AG04449 (cell line): ENCODE measurements around the gene C1orf21.

Source experiments
- CTCF ChIA-PET: fragments of 350-600 bp; formaldehyde crosslinking; extraction: SDS; loops from one replicate; lab custom pipeline; 2021; ENCODE audit warnings: antibody characterized with exemption; lab: Yijun Ruan, JAX
- POLR2A ChIA-PET: fragments of 400-600, 350-600 bp; formaldehyde crosslinking; extraction: SDS; loops from one replicate; lab custom pipeline; 2020; ENCODE audit warnings: antibody characterized with exemption, inconsistent platforms; lab: Yijun Ruan, JAX
- DNase-seq: peaks from one replicate; pipeline ENCODE4 v3.0.0-alpha.2; 2010; ENCODE audit warnings: low read depth, low spot score
- H3K4me3 ChIP-seq: 2 replicates; pipeline ENCODE4 v1.5.1; 2011; ENCODE audit warnings: low read depth, mild to moderate bottlenecking, control low read depth, low read length
- TF ChIP-seq, protein P1 (sequence below): IDR thresholded peaks from one replicate; pipeline ENCODE4 v1.5.1; 2011; ENCODE audit warnings: mild to moderate bottlenecking, moderate library complexity, low read length, control low read depth, inconsistent platforms; ENCODE audit not compliant: insufficient read depth; ENCODE audit errors: missing control alignments

Gene C1orf21

DNA sequence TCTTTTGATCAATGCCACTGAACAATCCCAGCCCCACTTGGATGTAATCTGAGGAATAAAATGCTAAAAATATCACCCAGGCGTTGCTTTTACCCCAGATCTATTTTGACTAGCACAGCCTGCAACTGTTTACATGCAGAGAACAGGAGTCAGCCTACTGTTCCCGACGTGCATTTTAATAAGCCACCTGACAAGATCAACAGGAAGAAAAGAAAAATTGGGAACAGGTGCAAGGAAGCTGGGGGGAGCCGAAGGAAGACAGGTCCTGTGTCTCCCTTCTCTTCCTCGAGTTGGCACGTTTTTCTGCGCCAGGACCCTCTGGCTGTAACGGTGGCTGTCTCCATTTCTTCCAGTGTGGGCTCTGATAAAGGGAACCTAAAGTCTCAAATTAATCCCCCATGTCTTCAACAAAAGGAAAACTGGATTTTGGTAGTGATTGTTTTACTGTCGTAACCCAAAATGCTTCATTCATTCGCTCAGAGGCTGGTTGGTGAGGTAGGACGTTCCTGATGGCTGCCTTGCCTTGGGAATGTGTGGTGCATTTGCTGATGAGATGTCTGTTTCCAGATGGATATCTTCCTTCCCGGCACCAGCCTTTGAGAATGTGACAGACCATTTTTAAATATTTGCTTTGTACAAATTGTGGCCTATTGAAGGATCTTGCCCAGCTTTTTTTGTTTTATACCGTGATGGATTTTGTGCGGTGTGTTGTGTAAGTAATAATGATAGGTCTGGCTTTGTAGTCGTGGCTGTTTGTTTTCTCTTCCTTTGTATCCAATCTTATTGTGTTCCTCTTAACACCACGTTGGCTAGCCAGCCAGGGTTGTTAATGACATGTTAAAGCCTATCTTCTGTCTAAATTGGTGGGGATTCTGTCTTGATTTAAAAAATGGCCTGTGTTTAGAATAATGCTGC lies 117.5 kb downstream of the C1orf21 start:
- no peak for DNase-seq
- H3K4me3 ChIP-seq: no peak overlapping the region
- CTCF ChIA-PET: no interaction called here
- TF ChIP-seq, protein P1, sequence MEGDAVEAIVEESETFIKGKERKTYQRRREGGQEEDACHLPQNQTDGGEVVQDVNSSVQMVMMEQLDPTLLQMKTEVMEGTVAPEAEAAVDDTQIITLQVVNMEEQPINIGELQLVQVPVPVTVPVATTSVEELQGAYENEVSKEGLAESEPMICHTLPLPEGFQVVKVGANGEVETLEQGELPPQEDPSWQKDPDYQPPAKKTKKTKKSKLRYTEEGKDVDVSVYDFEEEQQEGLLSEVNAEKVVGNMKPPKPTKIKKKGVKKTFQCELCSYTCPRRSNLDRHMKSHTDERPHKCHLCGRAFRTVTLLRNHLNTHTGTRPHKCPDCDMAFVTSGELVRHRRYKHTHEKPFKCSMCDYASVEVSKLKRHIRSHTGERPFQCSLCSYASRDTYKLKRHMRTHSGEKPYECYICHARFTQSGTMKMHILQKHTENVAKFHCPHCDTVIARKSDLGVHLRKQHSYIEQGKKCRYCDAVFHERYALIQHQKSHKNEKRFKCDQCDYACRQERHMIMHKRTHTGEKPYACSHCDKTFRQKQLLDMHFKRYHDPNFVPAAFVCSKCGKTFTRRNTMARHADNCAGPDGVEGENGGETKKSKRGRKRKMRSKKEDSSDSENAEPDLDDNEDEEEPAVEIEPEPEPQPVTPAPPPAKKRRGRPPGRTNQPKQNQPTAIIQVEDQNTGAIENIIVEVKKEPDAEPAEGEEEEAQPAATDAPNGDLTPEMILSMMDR: no peak
- POLR2A ChIA-PET: no interaction called here

DNA sequence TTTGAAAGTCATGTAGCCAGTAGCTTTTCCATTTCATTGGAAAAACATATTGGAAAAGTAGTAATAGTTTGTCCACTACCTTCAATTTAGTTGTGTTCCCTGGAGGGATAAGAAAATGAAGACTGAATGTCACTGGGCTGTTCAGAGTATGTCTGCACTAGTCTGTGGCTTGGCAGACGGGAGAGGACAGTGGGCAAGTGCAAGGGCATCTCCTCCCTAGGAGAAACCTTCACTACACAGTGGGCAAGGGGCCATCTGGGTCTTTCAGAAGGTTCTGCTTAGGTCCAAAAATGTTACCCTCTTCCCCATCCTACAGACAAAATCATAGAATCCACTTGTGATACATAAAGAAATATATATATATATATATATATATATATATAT lies 118.1 kb downstream of the C1orf21 start:
- DNase-seq: no peak
- TF ChIP-seq, protein P1: no peak
- H3K4me3 ChIP-seq: no peak overlapping the region
- CTCF ChIA-PET: no interaction called here
- POLR2A ChIA-PET: no interaction called here

DNA sequence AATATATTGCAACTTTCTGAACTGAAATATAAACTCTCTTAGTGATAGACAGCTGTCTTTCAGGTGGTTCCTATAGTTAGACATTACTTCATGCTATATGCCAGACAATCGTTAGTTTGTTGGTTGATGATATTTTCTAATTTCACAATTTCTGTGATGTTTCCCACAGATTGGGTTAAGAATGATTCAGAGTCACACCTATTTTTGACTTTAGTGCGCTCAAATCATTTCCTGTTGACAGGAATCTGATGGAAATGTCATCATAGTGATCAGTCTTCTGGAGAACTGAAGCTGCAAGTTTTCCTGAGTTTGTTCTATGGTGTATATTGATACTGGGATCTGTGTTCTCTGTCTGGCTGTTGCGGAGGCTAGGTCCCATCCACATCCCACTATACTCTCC lies 119.7 kb downstream of the C1orf21 start:
- TF ChIP-seq, protein P1: no peak
- H3K4me3 ChIP-seq: no peak overlapping the region
- ChIA-PET POLR2A (no interaction called here), CTCF (no interaction called here)
- DNase-seq: no peak

DNA sequence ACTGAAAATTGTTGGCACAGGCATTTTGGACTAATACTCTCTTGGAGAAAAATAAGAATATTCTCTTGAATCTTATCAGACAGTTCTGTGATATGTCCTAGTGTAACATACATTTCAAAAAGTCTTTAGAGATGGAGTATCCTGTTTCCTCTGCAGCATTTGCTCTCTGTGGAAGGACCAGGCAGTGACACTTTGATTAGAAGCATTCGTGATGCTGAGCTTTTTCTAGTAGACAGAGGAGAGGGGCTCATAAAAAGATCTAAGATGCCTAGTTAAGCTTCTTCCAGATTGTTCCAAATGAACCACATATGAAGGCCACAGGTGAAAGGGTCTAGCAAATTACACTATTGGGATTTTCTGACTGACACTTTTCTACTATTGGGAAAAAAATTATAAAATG lies 120.3 kb downstream of the C1orf21 start:
- ChIA-PET POLR2A (no interaction called here), CTCF (no interaction called here)
- DNase-seq: no peak
- TF ChIP-seq, protein P1: no peak
- H3K4me3 ChIP-seq: no peak overlapping the region

DNA sequence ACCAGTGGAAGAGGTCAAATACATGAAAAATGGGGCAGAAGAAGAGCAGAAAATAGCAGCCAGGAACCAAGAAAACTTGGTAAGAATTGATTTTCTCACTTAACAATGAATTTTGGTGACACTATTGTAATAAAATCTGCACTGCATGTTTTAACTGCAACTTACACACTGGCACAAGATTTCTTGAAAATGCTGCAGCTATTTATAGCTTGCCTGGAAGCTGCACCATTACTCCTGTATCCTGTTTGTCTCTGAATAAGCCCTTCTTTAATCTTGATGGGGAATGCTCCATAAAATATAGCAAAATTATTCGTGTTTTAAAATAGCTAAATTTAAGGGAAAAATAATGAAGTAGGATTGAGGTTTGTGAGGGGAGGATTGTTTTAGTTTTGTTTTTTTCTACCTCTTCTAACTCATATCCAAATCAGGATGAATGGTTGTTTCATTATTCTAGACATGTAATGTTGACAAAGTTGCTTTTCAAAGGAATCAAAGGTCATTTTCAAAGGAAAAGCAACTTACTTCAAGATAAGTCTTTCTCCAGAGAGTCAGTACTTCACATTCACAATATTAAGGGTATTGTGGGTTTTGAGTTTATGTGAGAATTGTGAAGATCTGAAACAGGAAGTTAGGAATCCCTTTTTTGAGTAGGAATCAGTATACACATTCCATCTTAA lies 120.9 kb downstream of the C1orf21 start:
- CTCF ChIA-PET: interaction anchor here (1.3 kb wide), 1 partner anchor 8 kb away, joined by 4 read pairs; no protein-coding TSS in a partner anchor
- DNase-seq: no peak
- TF ChIP-seq, protein P1: no peak
- no peak overlapping the region for H3K4me3 ChIP-seq
- POLR2A ChIA-PET: no interaction called here

DNA sequence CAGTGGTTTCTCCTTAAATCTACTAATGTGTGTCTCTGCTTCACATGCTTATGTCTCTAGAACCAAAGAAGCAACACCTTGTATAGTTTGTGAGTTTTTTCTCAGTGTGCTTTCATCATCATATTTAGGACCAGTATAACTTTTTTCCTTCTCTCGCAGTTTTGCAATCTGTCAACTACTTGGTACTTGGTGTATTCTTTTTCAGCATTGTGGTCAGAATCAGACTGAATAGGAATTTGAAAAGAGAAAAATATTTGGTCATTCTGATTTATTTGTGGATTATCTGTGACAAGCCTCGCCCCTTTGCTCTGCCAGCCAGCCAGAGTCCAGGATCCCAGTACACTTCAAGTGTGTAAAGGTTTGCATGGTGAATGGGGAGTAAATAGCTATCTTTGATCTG lies 122.3 kb downstream of the C1orf21 start:
- POLR2A ChIA-PET: no interaction called here
- TF ChIP-seq, protein P1: no peak

More for the DNA sequence above, 122.3 kb downstream of the C1orf21 start:
- H3K4me3 ChIP-seq: no peak overlapping the region
- CTCF ChIA-PET: interaction anchor here (1.0 to 1.3 kb wide), 4 partner anchors 9 to 155 kb away, joined by 3 to 4 read pairs (median 3); no protein-coding TSS in a partner anchor
- DNase-seq: no peak
